Uterus (tissue), 4 donors: Measurements from ENCODE around the gene TAPBPL. TPM values are rescaled to one million over a fixed set of nuclear protein-coding genes. Genes with fewer than 3 reads are reported as not detected.

Experiments
- DNase-seq, 2 donors: peaks; one replicate each; pipeline ENCODE4 v3.0.0-alpha.2; 2019 to 2020
- H3K27ac ChIP-seq, 2 donors: fragments of 200-600 bp; sonication (generic); 1 replicate in 1 of 2; 2 replicates in 1 of 2; pipeline ENCODE4 v1.5.1; 2016 to 2018
- H3K27me3 ChIP-seq, 2 donors: fragments of 200-600 bp; sonication (generic); one replicate each; pipeline ENCODE4 v1.5.1; 2018 to 2019; ENCODE audit warnings: control low read depth in 1 of 2
- H3K36me3 ChIP-seq, 2 donors: fragments of 200-600 bp; sonication (generic); one replicate each; pipeline ENCODE4 v1.5.1; 2019; ENCODE audit warnings: control low read depth in 1 of 2
- H3K4me1 ChIP-seq, 2 donors: fragments of 200-600 bp; sonication (generic); one replicate each; pipeline ENCODE4 v1.5.1; 2018 to 2019; ENCODE audit warnings: control low read depth in 1 of 2
- H3K4me3 ChIP-seq, 2 donors: fragments of 200-600 bp; sonication (generic); 1 replicate in 1 of 2; 2 replicates in 1 of 2; pipeline ENCODE4 v1.5.1; 2018 to 2019; ENCODE audit warnings: mild to moderate bottlenecking in 1 of 2
- H3K9me3 ChIP-seq, 2 donors: fragments of 200-600 bp; sonication (generic); one replicate each; pipeline ENCODE4 v1.5.1; 2019; ENCODE audit warnings: control low read depth in 1 of 2
- CTCF ChIP-seq, 4 experiments: fragments of 200-600 bp in 2 of 4; fragments of 450-650 bp in 2 of 4; sonication (generic) in 2 of 4; IDR thresholded peaks; one replicate each; pipeline ENCODE4 v1.5.1; 2016 to 2019; ENCODE audit warnings: antibody characterized with exemption in 4 of 4, mild to moderate bottlenecking in 2 of 4, moderate library complexity in 1 of 4
- POLR2A ChIP-seq, 2 donors: fragments of 450-650 bp; IDR thresholded peaks; one replicate each; pipeline ENCODE4 v1.6.1; 2016; ENCODE audit warnings: antibody characterized with exemption in 2 of 2, mild to moderate bottlenecking in 1 of 2, moderate library complexity in 1 of 2
- intact Hi-C: fragments of 100-400 bp; cut with DNase I; formaldehyde crosslinking; loops from one replicate; pipeline ENCODE4 v1.15.1; 2023; ENCODE audit warnings: low total_unique reads
- total RNA-seq, 4 donors: library from RNA; depleted of rRNA in 3 of 4; stranded (reverse); fragments of >200 nt in 3 of 4; gene quantifications; one replicate each; pipeline versions ENCODE4 v1.1.0 to v1.2.4, GENCODE V29; 2014 to 2023
- donor health status: DM: yes; HTN: yes; CAD: no.

The TAPBPL gene
- total RNA-seq, 4 donors from 2014 or later: 10.0 to 25.7 (median 17.1) TPM

- no peaks in the 10 kb centered on the region for H3K36me3 ChIP-seq
- no peak for DNase-seq
- TF ChIP-seq CTCF (IDR thresholded peaks at IDR 0.05) (no peak), POLR2A (IDR thresholded peaks at IDR 0.05) (no peak)
- H3K9me3 ChIP-seq: no peaks in the 10 kb centered on the region
- intact Hi-C loops: no loop called here
- H3K4me3 ChIP-seq: no peak overlapping the region
- no peak overlapping the region for H3K27ac ChIP-seq
- no peaks in the 10 kb centered on the region for H3K4me1 ChIP-seq
- no peaks in the 10 kb centered on the region for H3K27me3 ChIP-seq
Observed at GRCh38 chr12:6437586-6437985, 14.3 kb upstream of the TAPBPL start.

GRCh38 chr12:6438345-6438744 lies 13.5 kb upstream of the TAPBPL start:
- no peak overlapping the region for H3K27ac ChIP-seq
- intact Hi-C loops: no loop called here
- TF ChIP-seq POLR2A (IDR thresholded peaks at IDR 0.05) (no peak), CTCF (IDR thresholded peaks at IDR 0.05) (no peak)
- DNase-seq: no peak
- H3K9me3 ChIP-seq: no peaks in the 10 kb centered on the region
- no peak overlapping the region for H3K4me3 ChIP-seq
- no peaks in the 10 kb centered on the region for H3K4me1 ChIP-seq
- H3K36me3 ChIP-seq: no peaks in the 10 kb centered on the region
- no peaks in the 10 kb centered on the region for H3K27me3 ChIP-seq

- Histone ChIP-seq H3K4me1 (no peaks in the 10 kb centered on the region), H3K27me3 (no peaks in the 10 kb centered on the region), H3K27ac (no peak overlapping the region), H3K36me3 (no peaks in the 10 kb centered on the region), H3K4me3 (no peak overlapping the region), H3K9me3 (no peaks in the 10 kb centered on the region)
- DNase-seq: no peak
- TF ChIP-seq CTCF (IDR thresholded peaks at IDR 0.05) (no peak), POLR2A (IDR thresholded peaks at IDR 0.05) (no peak)
- intact Hi-C loops: no loop called here
Observed at GRCh38 chr12:6440391-6440790, 11.5 kb upstream of the TAPBPL start.

GRCh38 chr12:6442836-6443235 lies 9.0 kb upstream of the TAPBPL start:
- intact Hi-C loops: no loop called here
- TF ChIP-seq POLR2A (IDR thresholded peaks at IDR 0.05) (no peak), CTCF (IDR thresholded peaks at IDR 0.05) (no peak)
- Histone ChIP-seq H3K4me1 (no peaks in the 10 kb centered on the region), H3K9me3 (no peaks in the 10 kb centered on the region), H3K27me3 (no peaks in the 10 kb centered on the region), H3K4me3 (no peak overlapping the region), H3K27ac (no peak overlapping the region), H3K36me3 (no peaks in the 10 kb centered on the region)
- no peak for DNase-seq

- DNase-seq: no peak
- H3K4me3 ChIP-seq: no peak overlapping the region
- H3K27me3 ChIP-seq: no peaks in the 10 kb centered on the region
- H3K4me1 ChIP-seq: no peaks in the 10 kb centered on the region
- no peak overlapping the region for H3K27ac ChIP-seq
- no peaks in the 10 kb centered on the region for H3K9me3 ChIP-seq
- intact Hi-C loops: no loop called here
- H3K36me3 ChIP-seq: no peaks in the 10 kb centered on the region
- TF ChIP-seq POLR2A (IDR thresholded peaks at IDR 0.05): no peak
- TF ChIP-seq CTCF (IDR thresholded peaks at IDR 0.05): no peak
Observed at GRCh38 chr12:6443361-6443983, 8.4 kb upstream of the TAPBPL start.
